ENCODE measurements around the gene THBS2. TPM values are rescaled to one million over a fixed set of nuclear protein-coding genes. Genes with fewer than 3 reads are reported as not detected.
"Not testable (repeated sequence)": the region's sequence is repeated elsewhere in the genome, so short reads cannot be mapped to it uniquely, and the experiment has no call there.

THBS2 gene
- total and polyA plus RNA-seq, 10 of the 15 experiments (the other 5 are each of a cell fraction or from before 2014, with no cell fraction given): 0.07 to 0.10 TPM; not detected in 8

- TF ChIP-seq LARP7 (IDR thresholded peaks at IDR 0.05) (no peak), PAX5 (IDR thresholded peaks at IDR 0.05; ENCODE audit: borderline replicate concordance, low read depth, low read length) (no peak), MEF2B (IDR thresholded peaks at IDR 0.05; ENCODE audit: partially characterized antibody, poor library complexity, severe bottlenecking) (no peak), POLR2AphosphoS5 (IDR thresholded peaks at IDR 0.05; ENCODE audit: low read length) (no peak), KDM1A (IDR thresholded peaks at IDR 0.05; ENCODE audit: borderline replicate concordance) (no peak)
Measured at GRCh38 chr6:169302255-169302654, 48.6 kb upstream of the THBS2 start (continued).

DNA sequence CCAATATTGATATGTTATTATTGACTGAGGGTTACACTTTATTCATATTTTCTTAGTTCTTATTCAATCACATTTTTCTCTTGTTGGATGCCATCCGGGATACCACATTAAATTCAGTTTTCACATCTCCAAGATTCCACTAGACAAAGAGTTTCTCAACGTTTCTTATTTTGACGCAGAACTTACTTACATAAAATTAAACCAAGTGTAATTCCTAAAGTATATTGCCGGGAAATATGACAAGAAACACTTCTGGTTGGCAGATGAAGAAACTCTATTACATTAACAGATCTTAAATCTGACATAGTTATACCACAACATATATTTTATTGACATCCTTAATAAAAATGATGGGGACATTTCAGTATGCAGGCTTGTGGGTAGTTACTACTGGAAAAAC, 47.3 kb upstream of the THBS2 start:
- SMC1A ChIA-PET (ENCODE audit: uncharacterized antibody, unreplicated experiment): no interaction called here
- FAIRE-seq (no peak), ATAC-seq (no peak), DNase-seq (ENCODE audit: low read depth, low spot score) (no peak)
- BruUV-seq (replicated peaks): no TSS peak
- in situ Hi-C loops (cut with MboI) (no loop called here), intact Hi-C loops (cut with micrococcal nuclease; ENCODE audit: unreplicated experiment) (no loop called here)
- Histone ChIP-seq H3K4me2 (ENCODE audit: control insufficient read depth, insufficient read depth) (no peak overlapping the region), H2AFZ (ENCODE audit: control insufficient read depth, low read depth, low read length) (no peak overlapping the region), H3K36me3 (ENCODE audit: control insufficient read depth in 2 of 2, insufficient read depth in 2 of 2, low read length in 1 of 2) (no peaks in the 10 kb centered on the region), H3K9ac (ENCODE audit: control insufficient read depth, insufficient read depth, low read length) (no peak overlapping the region), H3K4me1 (ENCODE audit: control insufficient read depth, insufficient read depth, low read length) (no peaks in the 10 kb centered on the region), H3K4me3 (no peak overlapping the region), H3K79me2 (ENCODE audit: control insufficient read depth, insufficient read depth, low read length) (no peaks in the 10 kb centered on the region), H3K27me3 (replicated peaks in 1 of 2; ENCODE audit: control insufficient read depth in 2 of 2, insufficient read depth in 2 of 2, low read length in 1 of 2) (no peaks in the 10 kb centered on the region), H4K20me1 (ENCODE audit: control insufficient read depth, insufficient read depth) (no peaks in the 10 kb centered on the region), H3K27ac (ENCODE audit: control insufficient read depth, insufficient read depth) (no peak overlapping the region), H3K9me3 (replicated peaks; ENCODE audit: control insufficient read depth, insufficient read depth, low read length) (no peaks in the 10 kb centered on the region)
- TF ChIP-seq NRF1 (conservative IDR thresholded peaks at IDR 0.05; ENCODE audit: low read depth, low read length) (no peak), SKIL (IDR thresholded peaks at IDR 0.05; ENCODE audit: low read depth, poor library complexity, severe bottlenecking) (no peak), LARP7 (IDR thresholded peaks at IDR 0.05) (no peak), YY1 (IDR thresholded peaks at IDR 0.05; ENCODE audit: low read depth, low read length) (no peak)
- TF ChIP-seq, protein P1, sequence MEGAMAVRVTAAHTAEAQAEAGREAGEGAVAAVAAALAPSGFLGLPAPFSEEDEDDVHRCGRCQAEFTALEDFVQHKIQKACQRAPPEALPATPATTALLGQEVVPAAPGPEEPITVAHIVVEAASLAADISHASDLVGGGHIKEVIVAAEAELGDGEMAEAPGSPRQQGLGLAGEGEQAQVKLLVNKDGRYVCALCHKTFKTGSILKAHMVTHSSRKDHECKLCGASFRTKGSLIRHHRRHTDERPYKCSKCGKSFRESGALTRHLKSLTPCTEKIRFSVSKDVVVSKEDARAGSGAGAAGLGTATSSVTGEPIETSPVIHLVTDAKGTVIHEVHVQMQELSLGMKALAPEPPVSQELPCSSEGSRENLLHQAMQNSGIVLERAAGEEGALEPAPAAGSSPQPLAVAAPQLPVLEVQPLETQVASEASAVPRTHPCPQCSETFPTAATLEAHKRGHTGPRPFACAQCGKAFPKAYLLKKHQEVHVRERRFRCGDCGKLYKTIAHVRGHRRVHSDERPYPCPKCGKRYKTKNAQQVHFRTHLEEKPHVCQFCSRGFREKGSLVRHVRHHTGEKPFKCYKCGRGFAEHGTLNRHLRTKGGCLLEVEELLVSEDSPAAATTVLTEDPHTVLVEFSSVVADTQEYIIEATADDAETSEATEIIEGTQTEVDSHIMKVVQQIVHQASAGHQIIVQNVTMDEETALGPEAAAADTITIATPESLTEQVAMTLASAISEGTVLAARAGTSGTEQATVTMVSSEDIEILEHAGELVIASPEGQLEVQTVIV (IDR thresholded peaks at IDR 0.05; ENCODE audit: borderline replicate concordance, partially characterized antibody): no peak
- TF ChIP-seq, protein P2, sequence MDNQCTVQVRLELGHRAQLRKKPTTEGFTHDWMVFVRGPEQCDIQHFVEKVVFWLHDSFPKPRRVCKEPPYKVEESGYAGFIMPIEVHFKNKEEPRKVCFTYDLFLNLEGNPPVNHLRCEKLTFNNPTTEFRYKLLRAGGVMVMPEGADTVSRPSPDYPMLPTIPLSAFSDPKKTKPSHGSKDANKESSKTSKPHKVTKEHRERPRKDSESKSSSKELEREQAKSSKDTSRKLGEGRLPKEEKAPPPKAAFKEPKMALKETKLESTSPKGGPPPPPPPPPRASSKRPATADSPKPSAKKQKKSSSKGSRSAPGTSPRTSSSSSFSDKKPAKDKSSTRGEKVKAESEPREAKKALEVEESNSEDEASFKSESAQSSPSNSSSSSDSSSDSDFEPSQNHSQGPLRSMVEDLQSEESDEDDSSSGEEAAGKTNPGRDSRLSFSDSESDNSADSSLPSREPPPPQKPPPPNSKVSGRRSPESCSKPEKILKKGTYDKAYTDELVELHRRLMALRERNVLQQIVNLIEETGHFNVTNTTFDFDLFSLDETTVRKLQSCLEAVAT (IDR thresholded peaks at IDR 0.05): no peak
- 39% methylated on average over 4 of the region's 4 CpGs for WGBS (ENCODE audit: insufficient coverage, insufficient replicate concordance, low lambda C conversion rate, missing lambda C conversion rate)
- POLR2A ChIA-PET: no interaction called here
- RAD21 ChIA-PET (ENCODE audit: unreplicated experiment): no interaction called here
- CTCF ChIA-PET: no interaction called here

- POLR2A ChIA-PET; H3K4me1 ChIP-seq (ENCODE audit: control insufficient read depth, insufficient read depth, low read length); CTCF ChIA-PET; DNase-seq (ENCODE audit: low read depth, low spot score); SMC1A ChIA-PET (ENCODE audit: uncharacterized antibody, unreplicated experiment); H3K36me3 ChIP-seq (ENCODE audit: control insufficient read depth in 2 of 2, insufficient read depth in 2 of 2, low read length in 1 of 2); H3K4me2 ChIP-seq (ENCODE audit: control insufficient read depth, insufficient read depth); H3K27me3 ChIP-seq (replicated peaks in 1 of 2; ENCODE audit: control insufficient read depth in 2 of 2, insufficient read depth in 2 of 2, low read length in 1 of 2); RAD21 ChIA-PET (ENCODE audit: unreplicated experiment); H4K20me1 ChIP-seq (ENCODE audit: control insufficient read depth, insufficient read depth); ATAC-seq; H2AFZ ChIP-seq (ENCODE audit: control insufficient read depth, low read depth, low read length); H3K9me3 ChIP-seq (replicated peaks; ENCODE audit: control insufficient read depth, insufficient read depth, low read length); in situ Hi-C loops (cut with MboI); H3K4me3 ChIP-seq; H3K9ac ChIP-seq (ENCODE audit: control insufficient read depth, insufficient read depth, low read length); BruUV-seq (replicated peaks); H3K27ac ChIP-seq (ENCODE audit: control insufficient read depth, insufficient read depth); intact Hi-C loops (cut with micrococcal nuclease; ENCODE audit: unreplicated experiment); FAIRE-seq; H3K79me2 ChIP-seq (ENCODE audit: control insufficient read depth, insufficient read depth, low read length): not testable (repeated sequence)
- 0% methylated on average over 1 of the region's 1 CpG for WGBS (ENCODE audit: insufficient coverage, insufficient replicate concordance, low lambda C conversion rate, missing lambda C conversion rate)
Measured at GRCh38 chr6:169298626-169299025, 45.0 kb upstream of the THBS2 start.

Data from GM12878 (cell line).